ENCODE measurements around the gene ERI3.

ERI3 gene

DNA sequence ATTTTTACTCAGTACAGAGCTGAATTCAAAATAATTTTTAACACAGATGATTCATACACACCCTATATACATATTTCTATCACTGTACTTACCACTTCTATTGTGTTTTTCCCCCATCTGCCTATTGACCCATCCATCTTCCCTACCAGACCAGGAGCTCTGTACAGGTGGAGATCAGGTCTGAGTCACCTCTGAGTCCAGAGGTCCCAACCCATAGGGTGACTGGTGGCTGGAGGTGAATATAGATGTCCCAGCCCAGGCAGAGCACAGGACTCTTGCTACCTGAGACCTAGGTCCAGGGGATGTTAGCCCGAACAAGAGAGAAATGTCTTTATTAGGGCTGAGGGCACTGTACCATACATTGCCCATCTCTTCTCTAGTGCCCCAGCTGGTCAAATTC, 87.0 kb downstream of the ERI3 start:
- TF ChIP-seq CTCF (IDR thresholded peaks at IDR 0.05; ENCODE audit: insufficient read depth, missing control alignments) = no peak
- no peak for FAIRE-seq
- DNase-seq (ENCODE audit: insufficient read length, low spot score) = no peak

DNA sequence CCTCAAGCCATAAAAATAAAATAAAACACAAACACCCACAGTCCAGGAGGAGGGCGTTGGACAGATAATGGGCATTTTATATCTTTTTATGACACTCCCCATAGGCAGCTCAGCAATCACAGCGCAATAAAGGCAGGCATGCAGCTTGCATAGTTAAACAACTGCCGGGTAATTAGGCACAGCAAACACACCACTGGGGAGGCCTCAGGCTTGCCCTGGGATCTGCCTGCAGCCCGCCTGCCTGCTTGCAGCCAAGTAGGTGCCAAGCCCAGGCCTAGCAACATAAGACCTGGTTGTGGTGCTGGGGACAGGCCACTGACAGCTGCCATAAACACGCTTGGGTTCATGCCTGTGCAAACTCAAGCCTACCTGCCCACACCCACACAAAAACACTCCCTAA, 87.6 kb downstream of the ERI3 start:
- no peak for DNase-seq (ENCODE audit: insufficient read length, low spot score)
- no peak for TF ChIP-seq CTCF (IDR thresholded peaks at IDR 0.05; ENCODE audit: insufficient read depth, missing control alignments)
- FAIRE-seq = no peak

DNA sequence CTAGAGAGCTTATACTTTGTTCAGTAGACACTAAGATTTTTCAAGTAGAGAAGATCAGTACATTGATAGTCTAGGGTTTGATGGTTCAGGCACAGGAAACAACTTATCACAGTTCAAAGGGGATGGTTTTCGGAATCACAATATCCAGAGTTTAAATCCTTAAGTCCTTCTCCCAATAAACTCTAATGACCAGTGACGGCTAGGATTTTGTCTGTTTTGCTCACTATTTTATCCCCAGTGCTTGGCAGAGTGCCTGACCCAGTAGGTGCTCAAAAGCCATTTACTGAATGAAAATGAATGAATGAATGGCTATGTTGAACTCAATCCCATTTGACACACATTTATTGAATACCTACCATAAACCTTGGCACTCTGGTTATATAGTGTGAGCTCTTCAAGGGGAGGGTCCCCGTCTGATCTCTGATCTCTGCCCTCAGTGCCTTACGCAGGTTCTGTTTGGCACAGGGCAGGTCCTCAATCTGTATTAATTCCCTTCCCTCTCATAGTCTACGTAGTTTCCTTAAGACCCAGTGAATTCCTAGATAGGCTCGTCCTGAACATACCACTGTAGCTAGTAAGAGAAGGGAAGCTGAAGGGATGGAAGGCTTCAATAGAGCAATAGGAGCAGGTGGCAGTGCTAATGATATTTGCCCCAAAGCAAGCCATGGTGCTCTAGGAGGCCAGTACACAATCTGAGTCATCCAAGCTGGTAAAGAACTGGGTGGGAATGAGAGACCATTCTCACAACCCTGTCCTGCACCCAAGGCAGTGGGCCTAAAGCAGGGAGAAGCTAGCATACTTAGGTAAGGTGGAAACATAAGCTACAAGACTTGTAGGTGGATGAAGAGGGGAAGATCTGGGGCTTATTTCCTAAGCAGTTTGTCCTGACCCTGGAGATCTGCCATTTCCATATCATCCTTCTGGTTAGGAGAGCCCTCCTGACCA, 88.4 kb downstream of the ERI3 start:
- TF ChIP-seq CTCF (IDR thresholded peaks at IDR 0.05; ENCODE audit: insufficient read depth, missing control alignments) = no peak
- FAIRE-seq = no peak

GRCh38 chr1:44265656-44266358, 89.2 kb downstream of the ERI3 start:
- TF ChIP-seq CTCF (IDR thresholded peaks at IDR 0.05; ENCODE audit: insufficient read depth, missing control alignments) = no peak
- DNase-seq (ENCODE audit: insufficient read length, low spot score) (no peak), FAIRE-seq (no peak)

More for the DNA sequence above, 88.4 kb downstream of the ERI3 start:
- DNase-seq (ENCODE audit: insufficient read length, low spot score) = no peak

- TF ChIP-seq CTCF (IDR thresholded peaks at IDR 0.05; ENCODE audit: insufficient read depth, missing control alignments) = no peak
- FAIRE-seq = no peak
- DNase-seq (ENCODE audit: insufficient read length, low spot score) = no peak
Measured at GRCh38 chr1:44264451-44264771, 90.6 kb downstream of the ERI3 start.

DNA sequence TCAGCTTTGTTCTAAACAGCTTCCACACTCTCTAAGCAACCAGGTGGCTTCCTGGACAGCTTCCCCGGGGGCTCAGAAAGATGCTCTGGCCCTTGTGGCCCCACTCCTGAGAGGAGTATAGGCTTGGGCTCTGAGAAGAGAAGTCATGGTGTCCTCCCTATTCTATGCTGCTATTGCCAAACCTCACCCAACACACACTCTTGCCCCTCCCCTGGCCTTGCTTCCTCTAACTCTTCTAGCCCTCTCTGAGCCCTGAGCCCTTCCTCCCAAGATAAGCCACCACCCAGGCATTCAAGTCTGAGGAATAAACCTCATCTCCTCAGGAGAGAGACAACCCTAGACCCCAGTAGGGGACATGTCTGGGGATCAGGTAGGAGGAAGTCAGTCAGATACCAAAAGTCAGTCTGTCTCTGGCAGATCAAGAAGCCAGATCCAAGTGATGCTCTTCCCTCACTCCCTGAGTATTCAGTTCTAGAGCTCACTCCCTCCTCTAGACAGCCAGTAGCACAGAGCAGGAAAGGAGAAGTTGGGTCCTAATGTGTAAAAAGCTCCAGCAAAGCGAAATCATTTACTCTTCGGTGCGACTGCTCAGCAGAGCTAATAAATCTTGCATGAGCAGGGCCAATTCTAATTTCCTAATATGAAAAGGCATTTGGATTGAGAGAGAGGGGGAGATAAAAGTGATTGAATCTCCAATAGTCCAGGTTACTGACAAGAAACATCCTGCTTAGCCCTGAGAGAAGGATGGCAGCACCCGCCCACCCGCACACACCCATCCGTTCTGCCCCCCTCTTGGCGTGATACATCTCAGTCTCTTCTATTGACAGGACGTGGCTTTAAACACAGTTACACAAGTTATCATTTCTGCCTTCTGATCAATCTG, 91.2 kb downstream of the ERI3 start:
- no peak for TF ChIP-seq CTCF (IDR thresholded peaks at IDR 0.05; ENCODE audit: insufficient read depth, missing control alignments)
- DNase-seq (ENCODE audit: insufficient read length, low spot score) = no peak
- FAIRE-seq = no peak

All from D721Med (cell line).